Measurements from ENCODE around the gene NUP210.

DNA sequence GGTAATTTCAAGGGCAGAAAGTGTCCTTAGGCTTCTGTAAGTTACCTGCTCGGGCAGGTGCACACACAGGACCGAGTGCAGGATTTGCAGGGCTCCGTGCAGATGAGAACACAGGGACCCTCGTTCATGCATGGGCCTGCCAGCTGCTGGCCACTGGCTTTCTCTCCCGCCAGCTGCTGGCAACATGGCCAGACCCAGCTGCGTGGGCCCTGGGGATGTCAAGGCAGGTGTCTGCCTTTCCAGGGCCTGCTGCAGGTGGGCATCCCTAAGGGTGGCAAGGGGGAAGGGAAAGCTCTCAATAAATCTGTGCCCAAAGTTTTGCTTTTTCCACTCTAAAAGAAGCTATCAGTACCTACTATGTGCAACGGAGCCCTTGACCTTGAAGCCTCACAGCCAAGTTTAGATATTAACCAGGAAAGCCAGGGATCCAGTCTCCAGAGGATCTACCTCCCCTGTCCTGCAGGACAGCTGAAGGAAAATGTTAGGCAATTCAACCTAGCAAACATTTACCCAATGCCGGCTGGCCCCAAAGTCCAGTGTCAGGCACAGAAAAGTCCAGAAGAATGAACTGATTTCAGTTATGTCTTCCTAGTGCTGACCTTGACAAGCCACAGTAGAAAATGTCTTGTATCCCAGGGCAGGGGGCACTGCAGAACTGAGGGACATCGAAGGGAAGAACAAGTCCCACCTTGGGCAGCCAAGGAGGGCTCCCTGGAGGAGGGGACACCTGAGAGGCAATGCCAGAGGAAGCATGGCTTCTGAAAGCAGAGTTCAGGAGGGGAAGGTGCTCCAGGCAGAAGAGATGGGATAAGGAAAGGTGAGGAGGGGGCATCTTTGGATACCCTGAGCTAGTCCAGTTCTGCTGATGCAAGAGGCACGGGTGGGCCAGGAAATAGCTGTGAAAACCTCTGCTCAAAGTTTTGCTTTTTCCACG is 26.4 kb downstream of the NUP210 start:
- TF ChIP-seq, protein P1, sequence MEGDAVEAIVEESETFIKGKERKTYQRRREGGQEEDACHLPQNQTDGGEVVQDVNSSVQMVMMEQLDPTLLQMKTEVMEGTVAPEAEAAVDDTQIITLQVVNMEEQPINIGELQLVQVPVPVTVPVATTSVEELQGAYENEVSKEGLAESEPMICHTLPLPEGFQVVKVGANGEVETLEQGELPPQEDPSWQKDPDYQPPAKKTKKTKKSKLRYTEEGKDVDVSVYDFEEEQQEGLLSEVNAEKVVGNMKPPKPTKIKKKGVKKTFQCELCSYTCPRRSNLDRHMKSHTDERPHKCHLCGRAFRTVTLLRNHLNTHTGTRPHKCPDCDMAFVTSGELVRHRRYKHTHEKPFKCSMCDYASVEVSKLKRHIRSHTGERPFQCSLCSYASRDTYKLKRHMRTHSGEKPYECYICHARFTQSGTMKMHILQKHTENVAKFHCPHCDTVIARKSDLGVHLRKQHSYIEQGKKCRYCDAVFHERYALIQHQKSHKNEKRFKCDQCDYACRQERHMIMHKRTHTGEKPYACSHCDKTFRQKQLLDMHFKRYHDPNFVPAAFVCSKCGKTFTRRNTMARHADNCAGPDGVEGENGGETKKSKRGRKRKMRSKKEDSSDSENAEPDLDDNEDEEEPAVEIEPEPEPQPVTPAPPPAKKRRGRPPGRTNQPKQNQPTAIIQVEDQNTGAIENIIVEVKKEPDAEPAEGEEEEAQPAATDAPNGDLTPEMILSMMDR (IDR thresholded peaks at IDR 0.05), result no peak
- no peak for TF ChIP-seq POLR2A (IDR thresholded peaks at IDR 0.05)

Measured in lower leg skin (tissue), 3 donors.